Hepatocyte (in vitro differentiated cells): ENCODE data around the gene TSPAN6. TPM values are rescaled to one million over a fixed set of nuclear protein-coding genes. Genes with fewer than 3 reads are reported as not detected.

ENCODE experiments used
- DNase-seq: peaks from one replicate; pipeline ENCODE4 v3.0.0-alpha.2; 2016; ENCODE audit warnings: low spot score
- H2AFZ ChIP-seq: fragments of 200-600 bp; sonication (generic); 2 replicates; pipeline ENCODE4 v1.6.0; 2016; ENCODE audit warnings: antibody characterized with exemption, mild to moderate bottlenecking
- H3K27ac ChIP-seq: fragments of 200-600 bp; sonication (generic); 2 replicates; pipeline ENCODE4 v1.5.1; 2016; ENCODE audit warnings: mild to moderate bottlenecking
- H3K27me3 ChIP-seq: fragments of 200-600 bp; sonication (generic); 2 replicates; pipeline ENCODE4 v1.6.1; 2016
- H3K36me3 ChIP-seq: fragments of 200-600 bp; sonication (generic); replicated peaks from 2 replicates; pipeline ENCODE4 v1.5.1; 2016; ENCODE audit warnings: low read depth; ENCODE audit not compliant: insufficient read depth
- H3K4me1 ChIP-seq: fragments of 200-600 bp; sonication (generic); 2 replicates; pipeline ENCODE4 v1.5.1; 2016; ENCODE audit warnings: mild to moderate bottlenecking, moderate library complexity; ENCODE audit not compliant: insufficient read depth
- H3K4me2 ChIP-seq: fragments of 200-600 bp; sonication (generic); 2 replicates; pipeline ENCODE4 v1.6.0; 2016
- H3K4me3 ChIP-seq: fragments of 200-600 bp; sonication (generic); 2 replicates; pipeline ENCODE4 v1.5.1; 2016; ENCODE audit warnings: mild to moderate bottlenecking
- H3K79me2 ChIP-seq: fragments of 200-600 bp; sonication (generic); 2 replicates; pipeline ENCODE4 v1.6.0; 2017; ENCODE audit warnings: mild to moderate bottlenecking
- H3K9me2 ChIP-seq: fragments of 200-600 bp; sonication (generic); replicated peaks from 2 replicates; pipeline ENCODE4 v1.6.0; 2017; ENCODE audit warnings: mild to moderate bottlenecking; ENCODE audit not compliant: insufficient read depth
- H3K9me3 ChIP-seq: fragments of 200-600 bp; sonication (generic); 2 replicates; pipeline ENCODE4 v1.5.1; 2016; ENCODE audit warnings: low read depth, mild to moderate bottlenecking
- H4K20me1 ChIP-seq: fragments of 200-600 bp; sonication (generic); 2 replicates; pipeline ENCODE4 v1.6.0; 2016; ENCODE audit warnings: mild to moderate bottlenecking; ENCODE audit not compliant: insufficient read depth, poor library complexity, severe bottlenecking
- EZH2 ChIP-seq: fragments of 200-600 bp; sonication (generic); IDR thresholded peaks from 2 replicates; pipeline ENCODE4 v1.6.1; 2016; ENCODE audit warnings: antibody characterized with exemption, mild to moderate bottlenecking, borderline replicate concordance
- EZH2phosphoT487 ChIP-seq: fragments of 200-600 bp; sonication (generic); IDR thresholded peaks from one replicate; pipeline ENCODE4 v1.6.1; 2018; ENCODE audit warnings: antibody characterized with exemption, mild to moderate bottlenecking, low read depth, moderate library complexity; ENCODE audit not compliant: unreplicated experiment, severe bottlenecking
- WGBS: methylation state at CpG from one replicate; pipeline ENCODE4 v1.1.6; 2016; ENCODE audit warnings: low lambda C conversion rate; ENCODE audit errors: missing lambda C conversion rate; 5-methylcytosine and 5-hydroxymethylcytosine counted together
- polyA plus RNA-seq: library from polyadenylated mRNA; unstranded; fragments of >200 nt; fragmentation: Nextera tagmentation; extraction: Ambion mirVana; gene quantifications from 2 replicates; pipeline ENCODE4 v1.2.1, GENCODE V29; 2016
- total RNA-seq: library from RNA; depleted of rRNA; stranded (reverse); fragments of >200 nt; gene quantifications from 2 replicates; pipeline ENCODE4 v1.2.3, GENCODE V29; 2014
- TF ChIP-seq, protein P1 (sequence below): fragments of 200-600 bp; sonication (generic); IDR thresholded peaks from 2 replicates; pipeline ENCODE4 v1.5.1; 2016; ENCODE audit warnings: antibody characterized with exemption, mild to moderate bottlenecking; ENCODE audit not compliant: poor library complexity

Gene TSPAN6, protein sequence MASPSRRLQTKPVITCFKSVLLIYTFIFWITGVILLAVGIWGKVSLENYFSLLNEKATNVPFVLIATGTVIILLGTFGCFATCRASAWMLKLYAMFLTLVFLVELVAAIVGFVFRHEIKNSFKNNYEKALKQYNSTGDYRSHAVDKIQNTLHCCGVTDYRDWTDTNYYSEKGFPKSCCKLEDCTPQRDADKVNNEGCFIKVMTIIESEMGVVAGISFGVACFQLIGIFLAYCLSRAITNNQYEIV
- total RNA-seq (134 and 146 TPM in 2 replicates), polyA plus RNA-seq (98.3 and 131 TPM in 2 replicates)

- H3K27ac ChIP-seq = peak within 1 kb of the TSS; percentile 92
- H3K4me1 ChIP-seq = no peaks in the 10 kb centered on the region
- no peaks in the 10 kb centered on the region for H3K27me3 ChIP-seq
- H3K9me2 ChIP-seq = no peaks in the 10 kb centered on the region
- no peaks in the 10 kb centered on the region for H4K20me1 ChIP-seq
- no peaks in the 10 kb centered on the region for H3K9me3 ChIP-seq
- WGBS = 50% methylated on average over 49 of the region's 51 CpGs
- TF ChIP-seq, protein P1, sequence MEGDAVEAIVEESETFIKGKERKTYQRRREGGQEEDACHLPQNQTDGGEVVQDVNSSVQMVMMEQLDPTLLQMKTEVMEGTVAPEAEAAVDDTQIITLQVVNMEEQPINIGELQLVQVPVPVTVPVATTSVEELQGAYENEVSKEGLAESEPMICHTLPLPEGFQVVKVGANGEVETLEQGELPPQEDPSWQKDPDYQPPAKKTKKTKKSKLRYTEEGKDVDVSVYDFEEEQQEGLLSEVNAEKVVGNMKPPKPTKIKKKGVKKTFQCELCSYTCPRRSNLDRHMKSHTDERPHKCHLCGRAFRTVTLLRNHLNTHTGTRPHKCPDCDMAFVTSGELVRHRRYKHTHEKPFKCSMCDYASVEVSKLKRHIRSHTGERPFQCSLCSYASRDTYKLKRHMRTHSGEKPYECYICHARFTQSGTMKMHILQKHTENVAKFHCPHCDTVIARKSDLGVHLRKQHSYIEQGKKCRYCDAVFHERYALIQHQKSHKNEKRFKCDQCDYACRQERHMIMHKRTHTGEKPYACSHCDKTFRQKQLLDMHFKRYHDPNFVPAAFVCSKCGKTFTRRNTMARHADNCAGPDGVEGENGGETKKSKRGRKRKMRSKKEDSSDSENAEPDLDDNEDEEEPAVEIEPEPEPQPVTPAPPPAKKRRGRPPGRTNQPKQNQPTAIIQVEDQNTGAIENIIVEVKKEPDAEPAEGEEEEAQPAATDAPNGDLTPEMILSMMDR = peak; percentile 59
- no peak for TF ChIP-seq EZH2
- H3K4me2 ChIP-seq = peak within 1 kb of the TSS; percentile 79
- peak; percentile 87 for DNase-seq
- peak within 1 kb of the TSS; percentile 78 for H2AFZ ChIP-seq
- H3K4me3 ChIP-seq = peak within 1 kb of the TSS; percentile 46
- peaks cover 5% of the 10 kb centered on the region for H3K79me2 ChIP-seq
- no peaks in the 10 kb centered on the region for H3K36me3 ChIP-seq
Observed at GRCh38 chrX:100636321-100636991, at the start of gene TSPAN6. Gene TSPAN6, minus strand, starts transcription at chrX:100636806. Its CDS starts 112 bp downstream, at chrX:100636694.

GRCh38 chrX:100685997-100686305, 49.3 kb upstream of the TSPAN6 start:
- DNase-seq = no peak
- Histone ChIP-seq H3K4me1 (no peaks in the 10 kb centered on the region), H3K4me3 (no peak overlapping the region), H2AFZ (no peak overlapping the region), H3K4me2 (no peak overlapping the region), H3K9me3 (no peaks in the 10 kb centered on the region), H3K79me2 (no peaks in the 10 kb centered on the region), H3K27me3 (no peaks in the 10 kb centered on the region), H3K27ac (no peak overlapping the region), H4K20me1 (no peaks in the 10 kb centered on the region), H3K36me3 (no peaks in the 10 kb centered on the region), H3K9me2 (no peaks in the 10 kb centered on the region)
- TF ChIP-seq, protein P1 = no peak
- TF ChIP-seq EZH2 (no peak), EZH2phosphoT487 (no peak)
- WGBS = 12% methylated on average over 1 of the region's 1 CpG

DNA sequence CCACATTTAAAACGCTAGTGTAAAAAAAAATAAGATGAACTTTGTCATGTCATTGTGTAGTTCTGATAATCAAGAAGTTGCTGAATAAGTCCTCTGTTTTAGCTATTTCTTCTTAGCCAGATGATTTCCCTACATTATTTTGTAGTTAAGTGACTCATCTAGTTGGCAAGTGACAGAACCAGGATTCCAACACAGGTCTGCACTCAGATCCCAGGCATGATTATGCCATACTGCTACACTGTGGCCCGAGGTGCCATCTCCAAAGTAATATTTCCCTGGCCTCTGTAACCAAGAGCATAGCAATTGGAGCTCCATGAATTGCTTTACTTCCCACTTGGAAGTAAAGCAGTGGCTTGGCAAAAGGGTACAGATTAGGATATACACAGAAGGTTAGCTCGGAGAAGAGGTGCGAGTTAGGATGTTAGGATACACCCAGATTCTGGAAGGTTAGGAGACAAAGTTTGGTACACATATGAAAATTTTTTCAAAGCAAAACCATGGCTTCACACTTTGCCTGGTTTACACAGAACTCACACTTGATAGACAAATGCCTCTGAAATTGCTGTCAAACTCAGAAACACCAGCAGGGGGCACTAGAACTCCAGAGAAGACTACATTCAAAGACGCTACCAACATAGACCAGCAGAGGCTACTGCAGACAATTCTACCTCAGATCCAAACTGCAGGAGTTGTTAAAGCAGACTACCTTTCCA, 48.8 kb upstream of the TSPAN6 start:
- no peaks in the 10 kb centered on the region for H3K4me1 ChIP-seq
- no peaks in the 10 kb centered on the region for H3K79me2 ChIP-seq
- H3K9me2 ChIP-seq = no peaks in the 10 kb centered on the region
- H3K4me3 ChIP-seq = no peak overlapping the region
- no peaks in the 10 kb centered on the region for H3K36me3 ChIP-seq
- no peak overlapping the region for H3K4me2 ChIP-seq
- H3K9me3 ChIP-seq = no peaks in the 10 kb centered on the region
- 31% methylated on average over 5 of the region's 5 CpGs for WGBS
- H4K20me1 ChIP-seq = no peaks in the 10 kb centered on the region
- DNase-seq = peak; percentile 77
- no peak overlapping the region for H3K27ac ChIP-seq
- H2AFZ ChIP-seq = no peak overlapping the region
- TF ChIP-seq, protein P1 = peak; percentile 85
- TF ChIP-seq EZH2 = no peak
- no peaks in the 10 kb centered on the region for H3K27me3 ChIP-seq
